GM20431 (cell line): ENCODE data around the gene LLGL2.
"Not testable (repeated sequence)": the region's sequence is repeated elsewhere in the genome, so short reads cannot be mapped to it uniquely, and the experiment has no call there.

Experiments used
- in situ Hi-C: fragments of 300-500 bp; cut with MseI, MboI; formaldehyde crosslinking; loops from one replicate; pipeline ENCODE4 v1.15.0; 2020; ENCODE audit warnings: low sequenced_read_pairs; ENCODE audit not compliant: unreplicated experiment

LLGL2 gene

DNA sequence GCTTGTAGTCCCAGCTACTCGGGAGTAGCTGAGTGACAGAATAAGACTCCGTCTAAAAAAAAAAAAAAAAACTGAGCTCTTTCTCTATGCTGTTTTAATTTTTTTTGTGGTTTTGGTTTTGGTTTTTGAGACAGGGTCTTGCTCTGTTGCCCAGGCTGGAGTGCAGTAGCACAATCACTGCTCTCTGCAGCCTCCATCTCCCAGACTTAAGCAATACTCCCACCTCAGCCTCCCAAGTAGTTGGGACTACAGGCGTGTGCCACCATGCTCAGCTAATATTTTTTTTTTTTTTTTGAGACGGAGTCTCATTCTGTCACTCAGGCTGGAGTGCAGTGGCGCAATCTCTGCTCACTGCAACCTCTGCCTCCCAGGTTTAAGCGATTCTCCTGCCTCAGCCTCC is 57.7 kb downstream of the LLGL2 start:
- in situ Hi-C loops = not testable (repeated sequence)

DNA sequence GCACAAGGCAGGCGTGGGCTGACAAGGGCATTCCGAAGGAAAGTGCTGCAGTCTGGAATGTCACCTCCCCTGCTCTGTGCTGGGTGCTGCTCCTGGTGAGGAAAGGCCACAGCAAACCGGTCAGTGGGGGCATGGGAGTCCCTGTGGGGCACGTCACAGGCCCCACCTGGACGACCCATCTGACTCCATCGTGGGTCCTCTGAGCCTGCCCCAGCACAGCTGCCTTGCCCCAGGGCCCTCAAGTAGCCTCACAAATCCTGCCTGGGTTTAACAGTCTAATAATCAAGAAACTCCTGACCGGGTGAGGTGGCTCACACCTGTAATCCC is 59.3 kb downstream of the LLGL2 start:
- in situ Hi-C loops = no loop called here

DNA sequence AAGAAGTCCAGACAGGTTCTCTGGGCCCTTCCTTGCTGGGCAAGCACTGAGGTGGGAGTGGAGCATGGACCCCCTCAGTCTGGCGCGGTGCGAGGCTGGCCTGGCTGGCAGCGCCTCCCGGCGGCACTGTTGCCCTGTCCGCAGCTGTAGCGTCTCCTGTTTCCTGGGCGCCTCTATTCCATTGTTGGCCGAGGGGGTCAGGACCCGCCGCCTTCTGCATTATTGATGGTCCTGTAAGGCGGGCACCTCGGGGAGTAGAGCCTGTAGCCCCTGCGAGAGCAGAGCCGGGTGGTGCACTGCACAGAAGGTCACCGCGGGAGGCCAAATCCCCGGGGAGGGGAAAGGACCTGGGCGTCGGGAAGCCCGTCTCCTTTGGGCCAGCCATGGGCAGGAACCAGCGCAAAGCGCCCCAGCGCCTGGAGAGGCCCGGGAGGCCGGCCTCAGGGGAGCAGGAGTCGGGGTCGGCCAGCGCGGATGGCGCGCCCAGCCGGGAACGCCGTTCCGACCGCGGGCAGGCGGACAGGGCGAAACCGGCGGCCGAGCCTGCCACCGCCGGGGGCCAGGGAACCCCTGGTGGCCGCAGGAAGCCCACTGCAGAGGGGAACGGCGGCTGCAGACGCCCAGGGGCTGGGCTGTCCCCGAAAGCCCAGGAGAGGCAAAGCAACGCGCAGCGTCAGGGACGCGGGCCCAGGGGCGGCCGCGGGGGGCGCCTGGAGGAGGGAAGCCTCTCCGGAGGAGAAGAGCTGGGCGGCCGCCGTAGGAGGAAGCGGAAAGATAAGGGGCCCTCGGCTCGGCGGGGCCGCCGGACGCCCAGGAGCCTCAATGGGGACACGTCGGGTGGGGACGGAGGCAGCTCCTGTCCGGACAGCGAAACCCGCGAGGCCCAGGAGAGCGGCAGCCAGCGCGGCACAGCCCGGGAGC is 62.4 kb downstream of the LLGL2 start, which contains the start of gene MYO15B:
Gene MYO15B (plus strand): TSS at position 126 of the 921 bp plus-strand sequence. CDS start 258 bp downstream, at position 384.
- in situ Hi-C loops = no loop called here

DNA sequence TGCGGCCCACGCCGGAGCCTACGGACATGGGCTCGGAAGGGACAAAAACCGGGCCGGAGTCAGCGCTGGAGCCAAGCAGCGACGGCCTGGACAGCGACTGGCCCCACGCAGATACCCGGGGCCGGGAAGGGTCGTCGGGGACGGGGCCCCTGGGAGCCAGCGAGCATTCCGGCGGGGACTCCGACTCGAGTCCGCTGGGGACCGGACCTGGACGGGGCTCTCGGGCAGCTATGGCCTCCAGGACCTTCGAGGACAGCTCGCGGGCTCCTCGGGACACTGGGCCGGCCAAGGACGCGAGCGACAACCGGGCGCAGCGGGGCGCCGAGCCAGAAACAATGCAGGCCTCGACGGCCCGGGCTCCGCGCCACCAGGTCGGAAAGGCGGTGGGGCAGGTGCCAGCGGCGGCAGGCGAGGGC is 63.1 kb downstream of the LLGL2 start:
- in situ Hi-C loops = no loop called here

DNA sequence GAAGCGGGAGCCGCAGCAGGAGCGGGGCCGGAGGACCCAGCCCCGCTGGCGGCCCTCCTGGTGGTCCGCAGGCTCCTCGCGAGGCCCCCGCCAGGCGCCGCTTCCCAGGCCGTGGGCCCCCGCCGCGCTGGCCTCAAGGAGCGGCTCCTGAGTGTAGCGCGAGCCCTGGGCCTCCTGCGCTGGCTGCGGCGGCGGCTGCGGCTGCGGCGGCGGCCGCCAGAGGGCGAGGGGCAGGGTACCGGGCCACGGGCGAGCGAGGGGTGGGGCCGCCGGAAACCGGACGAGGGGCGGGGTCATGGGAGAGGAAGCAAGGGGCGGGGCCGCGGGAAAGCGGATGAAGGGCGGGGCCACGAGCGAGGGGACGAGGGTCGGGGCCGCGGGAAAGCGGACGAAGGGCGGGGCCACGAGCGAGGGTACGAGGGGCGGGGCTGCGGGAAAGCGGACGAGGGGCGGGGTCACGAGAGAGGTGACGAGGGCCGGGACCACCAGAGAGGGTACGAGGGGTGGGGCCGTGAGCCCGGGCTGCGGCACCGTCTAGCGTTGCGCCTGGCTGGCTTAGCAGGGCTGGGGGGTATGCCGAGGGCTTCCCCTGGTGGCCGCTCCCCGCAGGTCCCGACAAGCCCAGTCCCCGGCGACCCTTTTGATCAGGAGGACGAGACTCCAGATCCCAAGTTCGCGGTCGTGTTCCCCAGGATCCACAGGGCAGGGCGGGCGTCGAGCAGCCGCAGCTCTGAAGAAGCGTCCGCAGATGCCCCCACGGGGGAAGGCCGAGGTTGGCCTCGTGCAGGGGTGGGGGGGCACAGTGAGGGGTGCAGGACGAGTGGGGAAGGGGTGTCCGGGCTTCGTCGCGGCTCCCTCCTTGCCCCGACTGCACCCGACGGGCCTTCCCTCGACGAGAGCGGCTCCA is 63.8 kb downstream of the LLGL2 start:
- in situ Hi-C loops = no loop called here

DNA sequence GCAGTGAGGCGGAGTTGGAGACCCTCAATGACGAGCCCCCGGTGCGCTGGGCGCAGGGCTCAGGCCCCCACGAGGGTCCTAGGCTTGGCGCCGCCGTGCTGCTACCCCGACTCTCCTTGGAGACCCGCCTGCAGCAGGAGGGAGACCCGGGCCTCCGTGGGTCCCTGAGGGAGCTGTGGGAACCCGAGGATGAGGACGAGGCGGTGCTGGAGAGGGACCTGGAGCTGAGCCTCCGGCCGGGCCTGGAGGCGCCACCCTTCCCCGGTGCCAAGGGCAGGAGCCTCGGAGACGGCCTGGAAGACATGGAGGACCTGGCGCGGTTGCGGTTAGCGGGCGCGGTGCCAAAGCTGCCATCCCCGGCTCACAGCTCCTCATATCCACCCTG is 64.4 kb downstream of the LLGL2 start:
- in situ Hi-C loops = no loop called here

DNA sequence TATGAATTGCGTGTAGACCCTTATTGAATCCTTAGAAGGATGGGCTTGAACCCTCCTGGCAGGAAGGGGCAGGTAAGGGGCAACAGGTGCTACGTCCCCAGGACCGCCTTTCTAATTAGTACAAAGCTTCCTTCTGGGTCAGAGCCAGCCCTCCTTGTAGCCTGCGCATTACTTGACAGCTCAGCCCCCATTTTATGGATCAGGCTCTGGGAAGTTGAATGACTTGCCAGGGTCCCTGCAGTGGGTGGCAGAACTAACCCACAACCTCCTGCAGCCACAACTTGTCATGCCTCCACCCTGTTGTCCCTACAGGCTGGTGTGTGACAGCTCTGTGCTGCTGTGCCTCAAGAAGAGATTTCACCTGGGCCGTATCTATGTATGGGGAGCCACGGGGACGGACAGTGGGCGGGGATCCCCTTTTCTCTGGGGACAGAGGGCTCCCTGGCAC is 64.8 kb downstream of the LLGL2 start:
- in situ Hi-C loops = no loop called here

DNA sequence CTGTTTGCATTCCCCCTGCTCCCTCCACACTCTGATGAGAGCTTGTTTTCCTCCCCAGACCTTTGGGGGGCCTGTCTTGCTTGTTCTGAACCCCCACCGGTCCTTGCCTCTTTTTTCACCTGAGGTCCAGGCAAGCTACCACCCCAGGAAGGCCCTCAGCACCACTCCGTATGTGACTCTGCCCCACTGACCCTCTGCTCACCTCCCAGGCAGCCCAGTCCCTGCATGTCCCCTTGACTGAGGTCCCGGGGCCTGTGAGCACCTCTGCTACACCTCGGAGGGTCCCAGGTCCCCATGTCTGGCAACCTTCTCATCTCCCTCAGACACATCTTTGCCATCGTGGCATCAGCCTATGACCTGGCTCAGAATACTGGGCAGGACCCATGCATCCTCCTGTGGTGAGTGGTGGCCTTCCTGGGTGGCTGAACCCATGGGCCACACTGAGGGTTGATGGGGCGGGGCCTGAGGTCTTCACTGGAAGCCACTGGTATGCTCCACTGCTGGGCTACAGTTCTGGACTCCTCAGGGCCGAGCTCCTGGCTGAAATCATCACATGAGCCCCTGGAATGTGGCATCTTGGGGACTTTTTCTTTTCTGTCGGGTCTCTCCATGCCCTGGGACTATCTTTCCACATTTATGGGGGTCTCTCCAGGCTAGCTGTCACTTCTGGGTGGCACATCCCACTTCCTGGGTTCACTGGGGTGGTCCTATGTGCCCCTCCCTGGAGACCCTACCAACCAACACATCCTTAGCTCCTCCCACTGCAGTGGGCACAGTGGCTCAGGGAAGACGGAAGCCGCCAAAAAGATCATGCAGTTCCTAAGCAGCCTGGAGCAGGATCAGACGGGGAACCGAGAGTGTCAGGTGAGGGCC is 65.6 kb downstream of the LLGL2 start:
- in situ Hi-C loops = no loop called here

DNA sequence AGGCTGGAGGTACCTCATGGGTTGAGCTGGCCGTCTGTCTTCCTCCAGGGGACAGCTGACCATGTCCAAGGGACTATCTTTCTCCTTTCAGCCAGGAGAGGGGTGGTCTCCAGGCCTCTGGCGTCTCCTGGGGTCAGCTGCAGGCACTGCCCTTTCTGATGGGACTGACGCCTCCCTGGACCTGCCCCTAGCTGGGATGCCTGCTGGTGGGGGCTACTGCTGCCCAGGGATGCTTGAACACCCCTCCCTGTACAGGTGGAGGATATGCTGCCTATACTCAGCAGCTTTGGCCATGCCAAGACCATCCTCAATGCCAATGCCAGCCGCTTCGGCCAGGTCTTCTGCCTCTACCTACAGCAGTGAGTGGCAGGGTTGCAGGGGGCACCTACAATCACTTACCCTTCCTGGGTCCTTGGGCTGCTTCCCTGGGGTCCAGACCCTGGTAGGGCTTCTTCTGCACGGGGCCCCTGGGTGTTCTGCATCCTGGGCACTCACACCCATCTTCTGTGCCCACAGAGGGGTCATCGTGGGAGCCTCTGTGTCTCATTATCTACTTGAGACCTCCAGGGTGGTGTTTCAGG is 66.3 kb downstream of the LLGL2 start:
- in situ Hi-C loops = no loop called here

DNA sequence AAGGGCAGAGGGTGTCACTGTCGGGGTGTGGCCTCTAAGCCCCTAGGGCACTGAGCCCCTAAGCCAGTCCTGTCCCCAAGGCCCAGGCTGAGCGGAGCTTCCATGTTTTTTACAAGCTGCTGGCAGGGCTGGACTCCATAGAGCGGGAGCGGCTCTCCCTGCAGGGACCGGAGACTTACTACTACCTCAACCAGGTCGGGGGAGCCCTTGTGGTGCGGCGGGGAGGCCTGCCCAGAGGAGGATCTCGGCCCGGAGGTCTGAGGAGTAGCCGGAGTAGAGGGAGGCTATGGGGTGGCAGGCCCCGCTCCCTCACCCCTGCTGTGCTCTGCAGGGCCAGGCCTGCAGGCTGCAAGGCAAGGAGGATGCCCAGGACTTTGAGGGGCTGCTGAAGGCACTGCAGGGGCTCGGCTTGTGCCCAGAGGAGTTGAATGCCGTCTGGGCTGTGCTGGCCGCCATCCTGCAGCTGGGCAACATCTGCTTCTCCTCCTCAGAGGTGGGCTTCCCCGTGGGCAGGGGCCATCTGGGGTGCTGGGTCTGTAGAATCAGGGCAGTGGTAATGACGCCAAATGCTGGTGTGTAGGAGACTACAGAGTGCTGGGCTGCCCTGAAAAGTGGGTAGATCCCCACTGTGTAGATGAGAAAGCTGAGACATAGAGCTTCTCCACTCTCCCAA is 67.0 kb downstream of the LLGL2 start:
- in situ Hi-C loops = no loop called here

DNA sequence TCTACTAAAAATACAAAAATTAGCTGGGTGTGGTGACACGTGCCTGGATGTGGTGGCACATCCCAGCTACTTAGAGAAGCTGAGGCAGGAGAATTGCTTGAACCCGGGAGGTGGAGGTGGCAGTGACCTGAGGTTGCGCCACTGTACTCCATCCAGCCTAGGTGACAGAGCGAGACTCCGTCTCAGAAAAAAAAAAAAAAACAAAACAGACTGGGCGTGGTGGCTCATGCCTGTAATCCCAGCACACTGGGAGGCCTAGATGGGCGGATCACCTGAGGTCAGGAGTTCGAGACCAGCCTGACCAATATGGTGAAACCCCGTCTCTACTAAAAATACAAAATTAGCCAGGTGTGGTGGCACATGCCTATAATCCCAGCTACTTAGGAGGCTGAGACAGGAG is 67.9 kb downstream of the LLGL2 start:
- in situ Hi-C loops = not testable (repeated sequence)

DNA sequence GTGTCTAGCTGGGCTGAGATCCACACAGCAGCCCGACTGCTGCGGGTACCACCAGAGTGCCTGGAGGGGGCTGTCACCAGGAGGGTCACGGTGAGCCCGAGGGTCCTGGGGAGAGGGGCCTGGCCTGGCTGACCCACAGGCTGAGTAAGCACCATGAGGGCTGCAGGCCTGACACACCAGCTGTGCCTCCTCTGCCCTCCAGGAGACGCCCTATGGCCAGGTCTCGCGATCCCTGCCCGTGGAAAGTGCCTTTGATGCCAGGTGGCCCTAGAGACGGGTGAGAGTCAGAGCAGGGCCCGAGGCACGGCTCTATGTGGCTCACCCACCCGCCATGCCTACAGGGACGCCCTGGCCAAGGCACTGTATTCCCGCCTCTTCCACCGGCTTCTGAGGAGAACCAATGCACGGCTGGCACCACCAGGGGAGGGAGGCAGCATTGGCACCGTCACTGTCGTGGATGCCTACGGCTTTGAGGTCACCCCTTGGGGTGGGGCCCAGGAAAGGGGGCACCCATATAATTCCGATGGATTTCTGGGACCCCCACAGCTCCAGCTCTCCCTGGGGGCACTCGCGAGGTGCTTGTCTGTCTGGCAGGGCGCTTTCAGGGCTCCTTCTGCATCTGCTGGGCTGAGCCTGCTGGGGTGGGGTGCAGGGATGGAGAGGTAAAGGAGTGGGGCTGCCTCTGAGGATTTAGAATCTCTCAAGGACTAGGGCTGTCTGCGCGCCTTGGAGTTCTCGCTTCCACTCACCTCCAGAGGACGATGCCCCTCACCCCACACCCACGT is 69.2 kb downstream of the LLGL2 start:
- in situ Hi-C loops = no loop called here

DNA sequence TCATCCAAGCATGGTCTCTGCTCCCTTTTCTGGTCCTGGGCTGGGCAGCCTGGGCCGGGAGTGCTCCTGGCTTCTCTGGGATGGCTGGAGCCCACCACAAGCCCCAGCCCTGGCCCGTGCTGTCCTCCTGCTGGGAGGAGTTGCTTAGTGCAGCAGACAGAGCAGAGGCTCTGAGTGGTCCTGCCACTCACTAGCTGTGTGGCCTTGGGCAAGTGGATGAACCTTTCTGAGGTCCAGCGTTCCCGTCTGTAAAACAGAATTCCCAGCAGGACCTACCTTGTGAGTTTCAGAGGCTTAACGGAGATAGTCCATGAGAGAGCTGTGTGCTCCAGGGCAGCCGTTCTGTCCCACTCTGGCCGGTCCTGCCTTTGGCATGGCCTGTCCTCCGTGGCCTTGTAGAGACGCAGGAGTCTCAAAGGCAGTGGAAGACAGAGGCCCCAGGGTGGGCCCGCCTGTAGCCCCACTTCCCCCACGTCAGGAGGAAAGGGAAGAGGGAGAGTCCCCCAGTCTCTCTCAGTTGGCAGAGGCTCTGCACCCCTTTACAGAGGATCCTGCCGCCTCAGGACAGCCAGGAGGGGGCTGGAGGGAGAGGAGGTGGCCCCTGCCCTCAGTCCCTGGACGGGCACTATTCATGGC is 69.9 kb downstream of the LLGL2 start:
- in situ Hi-C loops = no loop called here

DNA sequence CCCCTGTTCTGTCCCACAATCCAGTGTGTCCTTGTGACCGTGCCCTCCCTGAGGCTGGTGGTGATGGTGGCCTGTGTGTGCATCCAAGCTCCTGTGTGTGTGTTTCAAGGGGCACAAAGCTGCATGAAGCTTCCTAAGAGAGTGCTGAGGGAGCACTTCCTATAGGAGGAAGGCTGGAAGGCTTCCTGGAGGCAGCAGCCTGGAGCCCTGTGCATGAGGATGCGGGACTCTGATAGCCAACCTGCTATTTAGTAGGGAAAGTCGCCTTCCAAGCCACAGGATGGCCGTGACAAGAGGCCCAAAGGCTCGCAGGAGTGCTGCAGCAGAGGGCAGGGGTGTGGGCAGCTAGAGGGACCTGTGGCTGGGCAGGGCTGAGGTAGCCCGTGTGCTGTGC is 70.4 kb downstream of the LLGL2 start:
- in situ Hi-C loops = no loop called here

DNA sequence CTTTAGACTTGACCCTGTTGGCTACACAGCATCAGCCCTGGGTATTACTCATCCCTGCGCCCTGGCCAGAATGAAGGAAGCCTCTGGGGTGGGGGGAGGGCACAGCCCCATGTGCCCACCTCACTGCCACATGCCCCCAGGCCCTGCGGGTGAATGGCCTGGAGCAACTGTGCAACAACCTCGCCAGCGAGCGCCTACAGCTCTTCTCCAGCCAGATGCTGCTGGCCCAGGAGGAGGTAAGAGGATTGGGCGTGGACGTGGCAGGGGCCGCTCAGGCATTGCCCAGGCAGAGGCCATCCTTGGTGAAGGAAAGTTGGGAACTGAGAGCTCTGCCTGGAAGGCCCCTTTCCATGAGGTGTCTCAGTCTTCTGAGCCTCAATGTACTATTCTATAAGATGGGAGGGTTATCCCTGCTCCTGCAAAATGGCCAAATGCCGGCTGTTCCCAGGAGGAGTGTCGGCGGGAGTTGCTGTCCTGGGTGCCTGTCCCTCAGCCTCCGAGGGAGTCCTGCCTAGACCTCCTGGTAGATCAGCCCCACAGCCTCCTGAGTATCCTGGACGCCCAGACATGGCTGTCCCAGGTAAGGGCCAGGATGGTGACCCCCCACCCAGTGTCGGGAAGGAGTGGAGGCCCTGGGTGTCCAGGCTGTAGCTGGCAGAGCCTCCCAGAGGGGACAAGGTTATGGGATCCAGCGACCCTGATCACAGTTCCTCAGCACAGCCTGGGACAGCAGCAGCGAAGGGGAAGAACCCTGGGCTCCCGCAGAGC is 71.0 kb downstream of the LLGL2 start:
- in situ Hi-C loops = no loop called here

DNA sequence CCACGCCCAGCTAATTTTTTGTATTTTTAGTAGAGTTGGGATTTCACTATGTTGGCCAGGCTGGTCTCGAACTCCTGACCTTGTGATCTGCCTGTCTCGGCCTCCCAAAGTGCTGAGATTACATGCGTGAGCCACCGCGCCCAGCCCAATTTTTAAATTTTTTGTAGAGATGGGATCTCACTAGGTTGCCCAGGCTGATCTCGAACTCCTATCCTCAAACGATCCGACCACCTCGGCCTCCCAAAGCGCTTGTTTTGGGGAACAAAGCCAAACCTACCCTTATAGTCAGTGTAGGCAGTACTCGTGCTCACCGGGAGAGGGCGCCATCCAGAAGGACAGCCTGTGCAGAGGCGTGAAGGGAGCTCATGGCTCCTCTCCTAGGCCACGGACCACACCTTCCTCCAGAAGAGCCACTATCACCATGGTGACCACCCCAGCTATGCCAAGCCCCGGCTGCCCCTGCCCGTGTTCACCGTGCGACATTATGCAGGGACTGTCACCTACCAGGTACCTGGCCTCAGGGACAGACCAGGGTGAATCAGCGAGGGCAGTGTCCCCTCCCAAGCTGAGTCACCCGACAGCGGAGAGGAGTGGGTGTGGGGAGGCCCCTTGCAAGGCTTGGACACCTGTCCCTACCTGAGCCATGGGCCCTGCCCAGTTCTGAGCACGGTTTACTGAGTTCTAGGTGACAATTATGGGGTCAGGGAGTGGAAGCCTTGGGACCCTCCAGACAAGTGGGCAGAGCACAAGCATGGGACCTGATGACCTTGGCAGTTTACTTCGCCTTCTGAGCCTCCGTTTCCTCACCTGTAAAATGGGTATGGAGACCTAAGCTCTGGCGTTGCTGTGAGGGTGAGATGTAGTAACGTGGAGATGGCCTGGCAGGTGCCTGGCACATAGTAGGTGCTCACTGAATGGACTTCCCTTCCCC is 75.8 kb downstream of the LLGL2 start:
- in situ Hi-C loops = no loop called here
